COLO829 (cell line): ENCODE data around the gene GRAMD1A.

Source experiments
- DNase-seq: peaks from one replicate; pipeline ENCODE4 v3.0.0; 2012; ENCODE audit warnings: low spot score

Gene GRAMD1A

GRCh38 chr19:35075202-35076025 is 75.3 kb downstream of the GRAMD1A start:
- DNase-seq = no peak

- DNase-seq = no peak
These were observed 75.9 kb downstream of the GRAMD1A start for GRCh38 chr19:35076026-35076370.
